ENCODE measurements around the gene OOEP. TPM values are rescaled to one million over a fixed set of nuclear protein-coding genes. Genes with fewer than 3 reads are reported as not detected.
A peak's percentile ranks its signal among the peaks of the same experiment; 100 is the strongest.

OOEP gene
- total RNA-seq, 2 donors from 2014 or later = 0.48 TPM; not detected in 1

DNA sequence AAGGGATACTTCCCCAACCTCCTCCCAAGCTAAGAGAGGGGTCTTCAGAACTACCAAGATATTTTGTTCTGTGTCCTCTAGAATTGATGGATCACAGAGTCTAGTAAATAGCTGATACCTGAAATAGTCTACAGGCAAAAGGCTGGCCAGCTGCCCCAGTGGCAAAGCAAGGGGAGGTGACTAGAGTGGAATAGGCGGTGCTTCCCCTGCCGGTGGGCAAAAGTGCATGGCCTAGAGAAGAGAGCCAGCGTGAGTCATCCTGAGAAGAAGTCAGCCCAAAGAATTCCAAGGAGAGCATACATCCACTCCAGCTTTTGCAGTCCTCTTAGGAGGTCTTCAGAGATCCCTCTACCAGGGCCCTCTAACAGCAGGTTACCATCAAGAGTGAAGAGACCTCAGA is 30.4 kb downstream of the OOEP start:
- H3K9me3 Mint-ChIP-seq = no peaks in the 10 kb centered on the region
- no peak for ATAC-seq
- H3K36me3 Mint-ChIP-seq = no peaks in the 10 kb centered on the region
- DNase-seq (ENCODE audit: low spot score in 2 of 2) = no peak
- peak overlapping the region in 1 of 2 donors; percentile 9 for H3K27ac Mint-ChIP-seq

DNA sequence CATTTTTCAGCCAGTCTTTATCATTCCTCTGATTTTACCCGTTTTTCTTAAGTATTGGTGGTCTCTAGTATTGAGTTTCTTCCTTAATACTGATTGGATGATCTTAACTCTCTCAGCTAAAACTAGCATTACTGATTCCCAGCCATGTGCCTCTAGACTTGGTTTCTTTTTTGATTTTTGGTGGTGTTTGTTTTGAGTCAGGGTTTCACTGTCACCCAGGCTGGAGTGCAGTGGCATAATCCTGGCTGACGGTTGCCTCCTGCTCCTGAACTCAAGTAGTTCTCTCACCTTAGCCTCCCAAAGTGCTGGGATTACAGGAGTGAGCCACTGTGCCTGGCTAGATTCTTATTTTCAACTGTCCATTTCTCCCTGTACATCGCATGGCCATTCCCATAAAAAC is 40.5 kb downstream of the OOEP start:
- H3K9me3 Mint-ChIP-seq = no peaks in the 10 kb centered on the region
- ATAC-seq (peak in 1 of 2 donors; percentile 76), DNase-seq (ENCODE audit: low spot score in 2 of 2) (no peak)
- no peak overlapping the region for H3K27ac Mint-ChIP-seq
- H3K36me3 Mint-ChIP-seq = no peaks in the 10 kb centered on the region

DNA sequence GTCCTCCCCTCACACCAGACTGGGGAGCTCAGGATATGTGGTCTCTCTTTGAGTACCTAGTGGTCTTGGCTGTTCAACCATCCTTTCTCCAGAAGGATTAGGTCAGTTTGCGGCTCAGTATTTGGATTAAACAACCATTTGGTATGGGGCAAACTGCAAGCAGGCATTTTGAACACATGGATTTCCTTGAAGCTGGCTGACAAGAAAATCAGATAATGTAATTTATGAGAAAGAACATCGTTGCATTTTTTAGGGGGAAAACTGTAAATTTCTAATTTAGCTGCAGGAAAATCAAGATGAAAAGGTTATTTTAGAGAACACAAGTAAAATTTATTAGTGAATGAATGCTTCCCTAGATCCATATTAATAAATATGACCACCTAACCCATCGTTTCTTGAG is 40.9 kb downstream of the OOEP start:
- Mint-ChIP-seq H3K27ac (no peak overlapping the region), H3K9me3 (no peaks in the 10 kb centered on the region), H3K36me3 (no peaks in the 10 kb centered on the region)
- ATAC-seq = no peak
- DNase-seq (ENCODE audit: low spot score in 2 of 2) = no peak

DNA sequence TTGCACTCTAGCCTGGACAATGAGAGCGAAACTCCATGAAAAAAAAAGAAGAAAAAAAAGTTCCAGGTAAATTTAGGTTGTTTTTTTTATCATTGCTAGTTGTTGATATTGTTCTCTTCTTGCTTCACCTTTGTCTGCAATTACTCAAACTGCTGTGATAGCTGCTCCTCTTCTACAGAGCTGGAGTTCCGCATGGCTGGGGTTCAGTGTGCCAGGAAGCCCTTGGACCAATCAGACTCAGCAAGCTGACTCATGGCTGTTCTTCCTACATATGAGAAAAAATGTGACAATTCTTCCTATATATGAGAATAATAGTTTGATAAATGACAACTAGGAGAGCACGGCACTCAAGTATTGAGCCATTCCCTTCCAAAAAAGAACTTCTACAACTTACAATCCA is 44.0 kb downstream of the OOEP start:
- H3K27ac Mint-ChIP-seq = no peak overlapping the region
- no peak for ATAC-seq
- no peaks in the 10 kb centered on the region for H3K36me3 Mint-ChIP-seq
- H3K9me3 Mint-ChIP-seq = no peaks in the 10 kb centered on the region
- DNase-seq (ENCODE audit: low spot score in 2 of 2) = no peak

DNA sequence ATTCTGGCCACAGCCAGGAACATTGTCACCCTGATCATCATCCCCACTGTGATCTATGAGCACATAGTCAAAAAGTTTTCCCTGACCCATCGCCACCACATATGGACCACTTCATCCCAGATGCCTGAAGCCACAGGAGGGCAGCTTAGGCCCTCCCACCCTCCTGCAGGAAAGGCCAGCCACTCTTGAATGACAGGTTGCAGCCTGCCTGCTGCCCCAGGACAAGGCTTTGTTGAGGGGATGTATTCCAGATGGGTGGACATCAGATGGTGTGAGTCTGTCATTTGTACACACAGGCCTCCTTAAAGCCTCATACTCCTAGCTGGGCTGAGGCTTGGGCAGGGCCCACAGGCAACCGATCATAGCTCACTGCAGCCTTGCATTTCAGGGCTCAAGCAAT is 46.4 kb downstream of the OOEP start:
- DNase-seq (ENCODE audit: low spot score in 2 of 2) = no peak
- ATAC-seq = no peak
- no peak overlapping the region for H3K27ac Mint-ChIP-seq
- peaks cover 0 to under 1% of the 10 kb centered on the region in 2 donors for H3K9me3 Mint-ChIP-seq
- no peaks in the 10 kb centered on the region for H3K36me3 Mint-ChIP-seq

Other genes with a start within 250 kb of the OOEP start
- not detected for gene KHDC1L, start 144.4 kb downstream of the OOEP start, total RNA-seq
- gene KHDC1, start 106.7 kb downstream of the OOEP start, total RNA-seq = 1 to 10 TPM; 2.3 to 4.0 TPM
- not detected for gene DPPA5, start 15.6 kb downstream of the OOEP start, total RNA-seq
- gene KHDC3L, start 7.2 kb downstream of the OOEP start, total RNA-seq = under 1 TPM in 1 of 2 donors, not detected in 1; 0.23 TPM
- gene DDX43, start 24.9 kb upstream of the OOEP start, total RNA-seq = under 1 TPM; 0.09 to 0.58 TPM
- gene CGAS, start 82.4 kb upstream of the OOEP start, total RNA-seq = 10 to 100 TPM; 22.1 to 34.6 TPM
- gene MTO1, start 91.8 kb upstream of the OOEP start, total RNA-seq = 10 to 100 TPM; 40.9 to 66.3 TPM
- over 10,000 TPM; 10,985 to 16,838 TPM for gene EEF1A1, start 151.1 kb upstream of the OOEP start, total RNA-seq

Measured in activated naive CD4-positive, alpha-beta T cell treated with anti-CD3 and anti-CD28 coated beads, Interleukin-2, amount 50 U/mL, for 72 hours (primary cell).